Keratinocyte (primary cell): ENCODE data around the gene KPNA5.

Experiments
- EZH2 ChIP-seq: IDR thresholded peaks from one replicate; pipeline ENCODE4 v1.6.1; 2012; ENCODE audit warnings: inconsistent platforms, mild to moderate bottlenecking, low read length, moderate library complexity
- TF ChIP-seq, protein P1 (sequence below), 3 experiments: IDR thresholded peaks in 1 of 3; conservative IDR thresholded peaks in 1 of 3; optimal IDR thresholded peaks in 1 of 3; 2 replicates in 2 of 3; 3 replicates in 1 of 3; pipeline versions ENCODE3 to v1.5.1; 2011; ENCODE audit warnings: low read length in 3 of 3, mild to moderate bottlenecking in 3 of 3, moderate library complexity in 2 of 3, control low read depth in 1 of 3, inconsistent platforms in 1 of 3; ENCODE audit not compliant: insufficient read depth in 2 of 3; ENCODE audit errors: extremely low read depth in 1 of 3

DNA sequence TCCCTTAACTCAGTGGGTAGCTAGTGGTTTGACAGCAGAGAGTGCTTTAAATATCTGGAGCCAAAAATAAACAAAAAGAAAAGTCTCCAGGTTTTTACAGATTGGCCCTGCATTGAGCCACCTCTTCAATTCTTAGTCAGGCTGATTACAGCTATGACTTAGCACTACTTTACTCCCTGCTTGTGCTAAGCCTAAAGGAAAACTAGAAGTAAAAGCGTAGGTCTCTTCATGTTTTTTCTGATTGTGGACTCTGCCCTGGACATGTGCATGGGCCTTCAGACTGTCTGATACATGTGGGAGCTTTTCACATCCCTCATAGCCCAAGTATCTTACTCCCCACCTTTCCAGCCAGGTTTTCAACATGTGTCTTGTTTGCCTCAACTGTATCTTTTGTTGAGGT lies 33.3 kb downstream of the KPNA5 start:
- TF ChIP-seq, protein P1, sequence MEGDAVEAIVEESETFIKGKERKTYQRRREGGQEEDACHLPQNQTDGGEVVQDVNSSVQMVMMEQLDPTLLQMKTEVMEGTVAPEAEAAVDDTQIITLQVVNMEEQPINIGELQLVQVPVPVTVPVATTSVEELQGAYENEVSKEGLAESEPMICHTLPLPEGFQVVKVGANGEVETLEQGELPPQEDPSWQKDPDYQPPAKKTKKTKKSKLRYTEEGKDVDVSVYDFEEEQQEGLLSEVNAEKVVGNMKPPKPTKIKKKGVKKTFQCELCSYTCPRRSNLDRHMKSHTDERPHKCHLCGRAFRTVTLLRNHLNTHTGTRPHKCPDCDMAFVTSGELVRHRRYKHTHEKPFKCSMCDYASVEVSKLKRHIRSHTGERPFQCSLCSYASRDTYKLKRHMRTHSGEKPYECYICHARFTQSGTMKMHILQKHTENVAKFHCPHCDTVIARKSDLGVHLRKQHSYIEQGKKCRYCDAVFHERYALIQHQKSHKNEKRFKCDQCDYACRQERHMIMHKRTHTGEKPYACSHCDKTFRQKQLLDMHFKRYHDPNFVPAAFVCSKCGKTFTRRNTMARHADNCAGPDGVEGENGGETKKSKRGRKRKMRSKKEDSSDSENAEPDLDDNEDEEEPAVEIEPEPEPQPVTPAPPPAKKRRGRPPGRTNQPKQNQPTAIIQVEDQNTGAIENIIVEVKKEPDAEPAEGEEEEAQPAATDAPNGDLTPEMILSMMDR (optimal IDR thresholded peaks at IDR 0.05 in 1 of 3, IDR thresholded peaks at IDR 0.05 in 1 of 3, conservative IDR thresholded peaks at IDR 0.05 in 1 of 3; ENCODE audit: extremely low read depth in 1 of 3, insufficient read depth in 2 of 3, low read length in 3 of 3) = no peak
- no peak for TF ChIP-seq EZH2
